CD4-positive, alpha-beta T cell treated with Interleukin-17A for 1 hour (primary cell): ENCODE data around the gene TSSC4.

ENCODE experiments used
- DNase-seq: peaks from one replicate; pipeline ENCODE4 v3.0.0-alpha.2; 2020

The TSSC4 gene

DNA sequence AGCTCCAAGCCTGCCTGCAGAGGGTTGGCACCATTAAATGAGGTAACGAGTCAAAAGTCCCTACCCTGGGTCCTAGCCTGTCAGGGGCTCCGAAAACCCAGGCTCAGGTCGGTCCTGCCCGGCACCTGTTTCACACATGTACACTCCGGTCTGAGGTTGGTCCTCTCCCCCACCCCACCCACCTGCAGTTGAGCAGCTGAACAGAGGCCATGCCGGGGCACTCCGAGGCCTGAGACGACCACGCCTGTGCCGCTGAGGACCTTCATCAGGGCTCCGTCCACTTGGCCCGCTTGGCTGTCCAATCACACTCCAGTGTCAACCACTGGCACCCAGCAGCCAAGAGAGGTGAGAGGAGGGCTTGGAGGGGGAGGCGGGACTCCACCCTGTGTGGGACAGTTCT, 1.6 kb downstream of the TSSC4 start:
- DNase-seq = no peak

DNA sequence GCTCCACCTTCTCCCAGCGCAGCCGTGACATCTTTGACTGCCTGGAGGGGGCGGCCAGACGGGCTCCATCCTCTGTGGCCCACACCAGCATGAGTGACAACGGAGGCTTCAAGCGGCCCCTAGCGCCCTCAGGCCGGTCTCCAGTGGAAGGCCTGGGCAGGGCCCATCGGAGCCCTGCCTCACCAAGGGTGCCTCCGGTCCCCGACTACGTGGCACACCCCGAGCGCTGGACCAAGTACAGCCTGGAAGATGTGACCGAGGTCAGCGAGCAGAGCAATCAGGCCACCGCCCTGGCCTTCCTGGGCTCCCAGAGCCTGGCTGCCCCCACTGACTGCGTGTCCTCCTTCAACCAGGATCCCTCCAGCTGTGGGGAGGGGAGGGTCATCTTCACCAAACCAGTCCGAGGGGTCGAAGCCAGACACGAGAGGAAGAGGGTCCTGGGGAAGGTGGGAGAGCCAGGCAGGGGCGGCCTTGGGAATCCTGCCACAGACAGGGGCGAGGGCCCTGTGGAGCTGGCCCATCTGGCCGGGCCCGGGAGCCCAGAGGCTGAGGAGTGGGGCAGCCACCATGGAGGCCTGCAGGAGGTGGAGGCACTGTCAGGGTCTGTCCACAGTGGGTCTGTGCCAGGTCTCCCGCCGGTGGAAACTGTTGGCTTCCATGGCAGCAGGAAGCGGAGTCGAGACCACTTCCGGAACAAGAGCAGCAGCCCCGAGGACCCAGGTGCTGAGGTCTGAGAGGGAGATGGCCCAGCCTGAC, 2.5 kb downstream of the TSSC4 start:
- DNase-seq = no peak

DNA sequence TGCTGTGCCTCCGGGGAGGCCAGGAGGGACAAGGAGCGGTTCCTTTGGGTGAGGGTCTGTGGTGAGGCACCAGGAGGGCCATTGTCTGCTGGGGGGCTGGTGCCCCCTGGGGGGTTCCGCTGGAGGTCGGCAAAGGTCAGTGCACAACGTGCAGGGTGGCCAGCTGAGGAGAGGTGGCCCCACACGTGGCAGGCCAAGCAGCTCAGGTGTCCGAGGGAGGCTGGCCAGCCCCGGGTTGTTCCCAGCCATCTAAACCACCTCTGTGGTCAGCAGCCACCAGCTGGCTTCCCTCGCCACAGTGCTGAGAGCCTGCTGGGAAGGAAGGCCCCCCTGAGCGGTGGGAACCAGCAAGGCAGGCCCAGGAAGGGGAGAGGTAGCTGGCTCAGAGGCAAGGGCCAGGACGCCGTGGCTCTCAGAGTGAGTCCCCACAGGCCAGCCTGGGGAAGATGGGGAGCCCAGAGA, 4.2 kb downstream of the TSSC4 start:
- DNase-seq = no peak

DNA sequence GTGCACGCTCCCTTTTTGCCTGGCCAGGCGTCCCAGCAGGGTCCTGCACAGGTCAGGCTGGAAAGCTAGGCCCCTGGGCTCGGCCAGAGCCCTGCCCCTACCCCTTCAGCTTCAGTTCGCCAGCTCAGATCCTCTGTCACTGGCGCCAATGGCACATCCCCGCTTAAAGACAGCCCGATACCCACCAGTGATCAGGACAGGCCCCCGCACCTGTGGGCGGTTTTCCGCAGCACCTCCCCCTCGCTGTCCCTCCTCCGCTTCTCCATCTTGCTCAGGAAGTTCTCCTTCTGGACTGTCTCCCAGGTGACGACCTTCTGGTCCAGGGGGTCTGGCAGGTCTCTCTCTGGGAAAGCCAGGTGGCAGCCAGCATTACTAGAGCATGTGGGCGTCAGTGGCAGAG, 5.9 kb downstream of the TSSC4 start:
- DNase-seq = no peak

DNA sequence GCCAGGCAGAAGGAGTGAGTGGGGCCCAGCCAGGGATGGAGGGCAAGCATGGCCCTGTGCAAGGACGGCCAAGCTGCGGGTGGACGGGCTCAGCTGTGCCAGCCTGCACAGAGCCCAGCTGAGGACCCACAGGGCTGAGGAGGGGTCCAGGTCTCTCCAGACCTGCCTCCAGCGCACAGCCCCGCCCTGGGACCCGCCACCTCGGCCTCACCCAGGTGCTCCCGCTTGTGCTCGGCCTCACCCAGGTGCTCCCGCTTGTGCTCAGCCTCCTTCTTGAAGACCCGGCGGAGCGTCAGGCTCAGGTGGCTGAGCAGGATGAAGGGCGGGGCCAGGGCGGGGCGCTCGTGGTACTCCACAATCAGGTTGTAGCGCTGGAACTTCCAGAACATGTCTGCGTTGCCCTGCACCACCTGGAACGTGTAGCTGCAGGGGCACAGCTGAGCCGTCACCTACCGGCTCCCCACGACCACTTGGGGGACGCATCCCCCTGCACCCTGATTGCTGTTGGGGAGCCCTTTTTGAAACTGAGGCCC, 6.4 kb downstream of the TSSC4 start:
- no peak for DNase-seq

DNA sequence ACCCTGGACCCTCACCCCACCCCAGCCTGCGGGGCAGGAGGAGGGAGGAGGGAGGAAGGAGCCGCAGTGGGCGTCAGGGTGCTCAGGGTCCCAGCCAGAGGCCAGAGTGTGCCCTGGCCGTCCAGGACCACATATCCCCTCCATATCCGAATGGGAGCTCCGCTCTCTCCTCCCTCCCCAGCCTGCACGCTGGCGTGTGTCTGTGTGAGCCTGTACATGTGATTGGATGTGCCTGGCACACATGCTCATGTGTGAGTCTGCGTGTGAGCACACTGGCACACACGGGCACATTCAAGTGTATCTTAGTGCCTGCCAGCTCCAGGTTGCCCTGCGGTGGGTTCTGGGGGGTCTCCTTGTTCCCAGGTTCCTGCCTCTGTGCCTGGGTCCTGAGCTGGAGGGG, 8.1 kb downstream of the TSSC4 start:
- no peak for DNase-seq

DNA sequence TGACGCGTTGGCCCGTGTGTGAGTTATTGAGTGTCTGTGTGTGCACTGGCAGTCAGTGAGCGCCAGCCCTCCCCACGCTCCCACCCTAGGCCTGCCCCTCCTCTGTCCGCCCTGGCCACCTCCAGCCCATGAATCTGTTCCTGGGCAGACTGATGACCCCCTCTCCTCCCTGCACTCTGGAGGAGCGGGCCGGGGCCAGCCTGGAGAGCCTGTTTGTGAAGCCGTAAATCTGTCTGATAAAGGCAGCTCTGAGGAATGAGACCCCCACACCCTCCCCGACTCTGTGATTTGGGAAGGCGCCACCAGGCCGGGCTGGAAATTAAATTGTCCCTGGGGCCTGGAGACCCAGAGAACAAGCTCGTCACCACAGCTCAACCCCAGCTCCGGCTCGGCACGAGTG, 8.6 kb downstream of the TSSC4 start:
- DNase-seq = no peak

DNA sequence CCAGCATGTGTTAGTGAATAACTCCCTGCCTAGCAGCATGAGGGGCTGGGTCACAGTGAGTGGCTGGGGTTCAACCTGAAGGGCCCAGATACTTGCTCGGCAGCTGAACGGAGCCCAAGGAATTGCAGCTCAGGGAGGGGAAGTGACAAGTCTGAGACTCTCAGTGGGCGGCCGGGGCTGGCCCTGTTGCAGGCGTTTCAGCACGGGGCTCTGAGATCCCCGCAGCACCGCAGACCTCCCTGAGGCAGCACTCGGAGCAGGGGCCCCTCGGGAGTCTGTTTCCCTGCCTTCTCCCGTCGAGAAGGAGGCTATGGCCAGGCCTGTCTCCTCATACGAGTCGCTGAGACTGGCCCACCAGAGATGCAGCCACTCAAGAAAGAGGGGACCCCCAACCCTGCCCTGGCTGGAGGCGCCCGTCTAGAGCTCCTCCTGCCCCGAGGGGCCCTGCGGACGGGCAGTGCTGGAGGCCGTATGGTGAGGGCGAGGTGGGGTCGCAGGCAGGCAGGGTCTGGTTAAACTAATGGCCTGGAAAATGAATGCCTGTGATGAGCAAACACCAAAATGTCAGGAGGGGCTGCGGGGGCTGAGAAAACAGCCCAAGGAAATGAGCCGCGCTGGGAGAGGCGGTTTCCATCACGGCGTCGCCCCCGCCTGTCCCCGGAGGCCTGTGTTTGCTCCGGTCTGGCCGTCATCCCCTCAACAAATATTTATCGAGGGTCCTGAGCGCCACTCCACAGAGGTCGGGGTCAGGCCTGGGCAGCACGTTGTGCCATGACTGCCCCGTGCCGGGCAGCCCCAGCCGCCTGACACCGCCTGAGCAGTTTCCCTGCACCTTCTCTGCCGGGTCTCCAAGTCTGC, 9.3 kb downstream of the TSSC4 start:
- no peak for DNase-seq

DNA sequence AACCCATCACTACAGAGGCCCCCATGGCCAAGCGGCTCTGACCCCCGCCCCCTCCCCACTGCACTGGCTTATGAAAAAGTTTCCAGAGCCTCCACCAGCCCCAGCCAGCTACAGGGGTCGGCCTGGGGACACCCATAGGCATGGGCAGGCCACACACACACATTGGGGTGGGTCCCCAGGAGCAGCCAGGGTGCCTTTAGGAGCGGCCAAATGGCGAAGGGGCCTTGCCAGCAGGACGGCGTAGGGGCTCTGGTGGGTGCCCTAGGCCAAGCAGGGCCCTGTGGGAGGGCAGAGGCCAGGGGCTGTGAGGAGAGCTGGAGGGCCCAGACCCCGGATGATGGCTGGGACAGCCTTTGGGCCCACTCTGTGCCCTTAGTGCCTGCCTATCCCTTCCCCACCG, 10.1 kb downstream of the TSSC4 start:
- DNase-seq = no peak

DNA sequence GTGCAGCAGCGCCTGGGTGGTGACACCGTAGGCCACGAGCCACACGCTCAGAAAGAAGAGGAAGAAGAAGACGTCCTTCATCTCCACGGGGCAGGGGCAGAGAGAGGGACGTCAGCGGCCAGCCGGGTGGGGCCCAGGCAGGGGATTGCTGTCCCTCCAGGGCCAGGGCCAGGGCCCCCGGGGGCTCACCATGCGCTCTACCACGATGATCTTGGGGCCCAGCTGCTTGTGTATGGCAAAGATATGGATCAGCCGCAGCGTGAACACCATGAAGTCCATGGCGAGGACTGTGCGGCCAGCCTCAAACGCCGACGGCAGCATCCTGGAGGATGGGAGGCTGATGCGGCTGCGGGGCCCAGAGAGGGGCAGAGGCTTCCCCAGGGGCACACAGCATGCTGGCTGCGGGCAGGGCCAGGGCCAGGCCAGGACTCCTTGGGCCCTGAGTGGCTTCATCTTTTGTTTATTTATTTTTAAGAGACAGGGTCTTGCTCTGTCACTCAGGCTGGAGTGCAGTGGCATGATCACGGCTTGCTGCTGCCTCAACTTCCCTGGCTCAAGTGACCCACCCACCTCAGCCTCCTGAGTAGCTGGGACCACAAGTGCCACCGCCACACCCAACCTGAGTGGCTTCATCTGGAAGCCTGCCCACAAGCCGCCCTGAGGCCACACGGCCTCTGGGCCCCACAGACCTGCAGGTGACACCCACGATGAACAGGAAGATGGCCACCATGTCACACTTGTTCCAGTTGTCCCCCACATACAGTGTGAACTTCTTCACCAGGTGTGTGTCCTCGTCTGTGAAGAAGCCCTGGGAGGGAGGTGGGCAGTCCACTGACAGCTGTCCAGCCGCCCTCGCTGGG, 11.1 kb downstream of the TSSC4 start:
- DNase-seq = no peak

DNA sequence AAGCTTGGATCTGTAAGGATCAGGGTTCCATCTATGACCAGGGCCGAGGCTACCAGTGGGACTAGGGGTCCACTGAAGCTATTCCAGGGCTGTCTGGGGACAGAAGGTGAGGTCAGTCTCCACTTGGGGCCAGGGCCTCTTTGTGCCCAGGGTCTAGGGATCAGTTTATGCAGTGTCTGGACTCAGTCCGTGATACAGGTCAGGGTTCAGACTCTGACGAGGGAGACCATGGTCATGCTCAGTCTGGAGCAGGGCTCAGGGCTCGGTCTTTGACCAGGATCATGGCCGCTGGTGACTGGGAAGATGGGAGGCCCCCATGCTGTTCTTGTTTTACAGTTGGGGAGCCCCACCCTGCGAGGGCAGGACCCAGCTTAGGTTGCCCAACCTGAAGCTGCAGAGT, 11.8 kb downstream of the TSSC4 start:
- DNase-seq = no peak

DNA sequence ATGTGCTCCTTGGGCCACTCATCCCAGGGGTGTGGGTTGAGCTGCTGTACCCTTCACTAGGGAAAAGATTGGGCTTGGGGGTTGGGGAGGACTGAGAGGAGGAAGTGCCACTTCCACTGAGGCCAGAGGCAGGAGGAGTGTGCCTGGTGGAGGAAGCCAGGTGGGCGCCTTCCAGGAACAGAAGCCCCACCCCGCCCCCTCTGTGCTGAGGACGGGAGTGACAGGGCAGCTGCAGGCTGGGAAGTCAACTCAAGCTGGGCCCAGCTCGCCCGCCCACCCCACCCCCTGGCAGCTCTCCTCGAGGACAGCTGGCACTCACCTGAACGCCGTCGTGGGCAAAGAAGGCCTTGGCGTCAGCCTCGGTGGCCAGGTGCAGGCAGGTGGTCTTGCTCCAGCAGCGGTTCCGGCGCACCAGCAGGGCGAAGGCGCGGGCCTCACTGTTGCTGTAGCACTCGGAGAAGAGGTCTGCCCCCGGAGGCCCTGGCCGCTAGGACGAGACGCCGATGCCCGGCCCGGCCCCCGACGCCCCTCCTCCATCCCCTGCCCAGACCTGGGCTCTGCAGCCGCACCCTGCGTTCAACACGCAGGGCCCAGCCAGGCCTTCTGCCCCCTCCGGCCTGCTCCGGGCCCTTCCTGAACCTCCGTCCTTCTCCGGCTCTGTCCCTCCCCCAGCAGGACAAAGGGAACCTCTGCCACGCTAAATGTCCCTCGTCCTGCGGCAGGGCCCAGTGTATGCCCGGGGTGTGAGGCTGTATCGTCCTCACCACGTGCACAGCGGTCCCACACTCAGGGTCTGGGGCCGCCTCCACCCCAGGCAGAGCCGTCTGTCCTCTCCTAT, 13.4 kb downstream of the TSSC4 start:
- no peak for DNase-seq

DNA sequence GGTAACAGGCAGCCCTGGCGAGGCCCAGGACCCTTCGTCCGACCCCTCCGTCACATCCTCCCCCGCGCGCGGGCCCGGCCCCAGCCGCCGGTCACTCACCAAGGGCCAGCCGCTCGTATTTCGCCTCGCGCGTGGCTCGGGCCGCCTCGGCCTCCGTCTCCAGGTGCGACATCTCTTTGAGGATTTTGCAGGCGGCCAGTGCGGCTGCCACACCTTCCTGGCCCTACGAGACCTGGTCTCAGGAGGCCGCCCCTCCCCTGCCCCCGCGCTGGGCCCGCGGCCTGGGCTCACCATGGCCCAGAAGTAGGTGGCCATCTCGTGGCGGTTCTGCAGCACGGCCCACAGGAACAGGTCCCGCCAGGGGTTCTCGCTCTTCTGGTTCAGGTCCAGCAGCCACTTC, 14.1 kb downstream of the TSSC4 start:
- no peak for DNase-seq

DNA sequence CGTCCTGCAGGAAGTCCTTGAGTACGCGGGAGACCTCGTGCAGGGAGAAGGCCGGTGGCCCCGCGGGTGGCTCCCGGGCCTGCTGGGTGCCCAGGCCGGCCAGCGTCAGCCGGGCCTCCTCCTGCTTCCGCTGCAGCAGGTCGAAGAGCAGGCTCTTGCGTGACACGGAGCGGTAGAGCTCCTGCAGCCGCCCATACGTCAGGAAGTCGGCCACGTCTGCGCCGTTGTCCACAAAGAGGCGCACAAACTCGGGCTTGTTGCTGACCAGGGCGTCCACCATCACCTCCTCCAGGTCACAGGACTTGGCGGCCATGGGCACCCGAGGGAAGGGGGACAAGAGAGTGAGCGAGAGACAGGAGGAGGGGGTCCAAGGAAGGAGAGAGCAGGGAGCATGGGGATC, 14.6 kb downstream of the TSSC4 start:
- no peak for DNase-seq

DNA sequence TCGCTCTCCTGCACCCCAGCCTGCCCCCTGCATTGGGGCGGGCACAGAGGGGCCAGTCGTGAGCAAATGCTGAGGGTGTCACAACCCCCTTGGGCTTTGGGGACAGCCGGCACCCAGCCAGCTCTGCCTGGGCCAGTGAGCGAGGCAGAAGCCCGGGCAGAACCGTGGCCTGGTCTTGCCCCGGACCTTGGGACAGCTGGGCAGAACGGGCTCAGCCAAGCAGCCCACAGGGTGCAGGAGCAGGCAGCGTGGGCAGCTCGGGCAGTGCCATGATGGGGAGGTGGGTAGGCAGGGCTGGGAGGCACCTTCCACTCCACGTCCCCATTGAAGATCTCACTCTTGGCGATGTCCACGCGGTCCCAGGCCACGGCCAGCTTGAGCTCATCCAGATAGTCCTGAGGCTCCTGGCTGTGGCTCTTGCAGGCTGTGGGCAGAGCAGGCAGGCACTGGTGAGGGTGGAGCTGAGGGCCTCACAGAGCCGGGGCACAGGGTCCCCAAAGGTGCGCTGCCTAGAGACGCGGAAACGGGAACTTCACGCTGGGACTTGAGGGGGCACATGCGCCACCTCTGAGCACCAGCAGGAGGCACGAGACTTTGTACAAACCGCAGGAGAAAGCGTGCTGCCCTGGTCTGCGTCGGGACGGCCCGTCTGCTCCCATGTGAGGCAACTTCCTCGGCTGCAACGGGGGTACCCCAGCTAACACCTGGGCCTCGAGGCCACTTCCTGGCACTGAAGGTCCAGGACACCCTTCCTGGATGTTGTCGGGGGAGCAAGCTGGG, 15.2 kb downstream of the TSSC4 start:
- DNase-seq = no peak

DNA sequence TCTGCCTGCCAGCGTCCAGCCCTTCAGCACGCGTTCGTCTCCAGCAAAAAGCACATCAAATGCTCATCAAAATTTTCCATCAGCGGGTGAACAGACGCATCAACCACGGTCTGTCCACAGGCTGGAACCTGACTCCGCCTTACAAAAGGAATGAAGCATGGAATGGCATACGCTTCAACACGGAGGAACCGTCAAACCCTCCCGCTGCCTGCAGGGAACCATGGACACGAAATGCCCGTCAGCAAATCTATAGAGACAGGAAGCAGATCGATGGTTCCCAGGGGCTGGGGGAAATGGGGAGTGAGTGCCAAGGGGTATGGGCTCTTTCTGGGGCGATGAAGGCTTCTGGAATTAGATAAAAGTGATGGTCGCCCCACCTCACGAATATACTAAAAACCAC, 16.2 kb downstream of the TSSC4 start:
- DNase-seq = no peak

DNA sequence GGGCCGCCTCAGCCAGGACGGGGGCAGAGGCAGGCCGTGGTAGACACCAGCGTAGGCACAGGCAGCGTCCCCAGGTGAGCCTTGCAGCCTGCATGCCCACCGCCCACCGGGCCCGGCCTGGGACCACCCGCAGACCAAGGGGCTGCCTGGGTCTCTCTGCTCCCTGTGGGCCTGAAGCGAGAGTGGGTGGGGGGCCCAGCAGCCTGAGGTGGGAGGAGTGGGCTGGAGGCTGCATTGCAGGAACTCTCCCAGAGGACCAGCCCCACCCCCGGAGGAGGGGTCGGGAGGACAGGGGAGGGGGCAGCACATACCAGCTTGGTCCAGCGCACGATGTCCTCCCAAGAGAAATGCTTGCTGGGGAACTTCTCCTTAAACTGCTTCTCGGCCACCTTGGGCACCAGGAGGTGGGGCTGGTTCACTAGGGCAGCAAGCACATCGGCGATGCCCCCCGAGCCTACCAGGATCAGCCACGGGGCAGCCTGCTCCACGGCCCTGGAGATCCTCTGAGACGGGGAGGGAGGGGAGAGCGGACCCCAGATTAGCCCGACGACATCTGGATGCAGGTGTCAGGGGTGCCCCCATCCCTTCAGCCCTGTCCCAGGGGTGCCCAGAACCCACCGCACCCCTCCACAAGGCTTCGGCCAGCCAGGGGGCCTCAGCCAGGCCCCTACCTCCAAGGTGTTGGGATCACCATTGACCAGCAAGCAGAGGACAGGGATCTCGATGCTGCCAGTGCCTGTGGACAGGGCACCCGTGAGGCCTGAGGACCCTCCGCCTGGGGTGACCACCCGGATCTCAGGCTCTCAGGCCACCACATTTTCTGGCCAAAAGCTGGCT, 17.5 kb downstream of the TSSC4 start:
- no peak for DNase-seq

DNA sequence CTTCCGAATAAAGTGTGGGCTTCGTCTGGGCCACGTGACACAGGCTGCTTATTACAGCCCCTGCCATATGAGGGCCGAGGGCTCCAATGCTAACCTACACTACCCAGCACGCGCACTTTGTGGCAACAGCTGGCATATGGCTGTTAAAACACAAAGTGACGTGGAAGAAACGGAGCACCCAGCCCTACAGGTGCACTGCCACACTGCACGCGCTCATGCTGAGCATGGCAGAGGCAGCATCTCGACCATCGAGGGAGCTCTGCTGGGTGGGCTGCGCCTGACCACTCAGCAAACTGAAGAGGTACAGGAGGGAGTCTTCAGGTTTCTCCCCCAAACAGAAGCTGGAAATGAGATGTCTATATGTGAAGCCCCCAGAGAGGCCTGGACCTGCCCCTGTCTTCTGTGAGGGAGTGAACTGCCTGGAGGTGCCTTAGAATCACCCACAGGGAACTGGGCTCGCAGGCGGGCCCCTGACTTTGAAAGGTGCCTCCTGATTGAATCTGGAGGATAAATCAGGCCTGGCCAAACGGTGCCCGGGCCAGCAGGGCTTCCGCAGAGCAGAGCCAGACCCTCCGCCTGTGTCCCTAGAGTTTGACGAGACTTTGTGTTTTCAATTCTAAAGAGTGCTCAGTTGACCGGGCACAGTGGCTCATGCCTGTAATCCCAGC, 18.3 kb downstream of the TSSC4 start:
- DNase-seq = no peak

DNA sequence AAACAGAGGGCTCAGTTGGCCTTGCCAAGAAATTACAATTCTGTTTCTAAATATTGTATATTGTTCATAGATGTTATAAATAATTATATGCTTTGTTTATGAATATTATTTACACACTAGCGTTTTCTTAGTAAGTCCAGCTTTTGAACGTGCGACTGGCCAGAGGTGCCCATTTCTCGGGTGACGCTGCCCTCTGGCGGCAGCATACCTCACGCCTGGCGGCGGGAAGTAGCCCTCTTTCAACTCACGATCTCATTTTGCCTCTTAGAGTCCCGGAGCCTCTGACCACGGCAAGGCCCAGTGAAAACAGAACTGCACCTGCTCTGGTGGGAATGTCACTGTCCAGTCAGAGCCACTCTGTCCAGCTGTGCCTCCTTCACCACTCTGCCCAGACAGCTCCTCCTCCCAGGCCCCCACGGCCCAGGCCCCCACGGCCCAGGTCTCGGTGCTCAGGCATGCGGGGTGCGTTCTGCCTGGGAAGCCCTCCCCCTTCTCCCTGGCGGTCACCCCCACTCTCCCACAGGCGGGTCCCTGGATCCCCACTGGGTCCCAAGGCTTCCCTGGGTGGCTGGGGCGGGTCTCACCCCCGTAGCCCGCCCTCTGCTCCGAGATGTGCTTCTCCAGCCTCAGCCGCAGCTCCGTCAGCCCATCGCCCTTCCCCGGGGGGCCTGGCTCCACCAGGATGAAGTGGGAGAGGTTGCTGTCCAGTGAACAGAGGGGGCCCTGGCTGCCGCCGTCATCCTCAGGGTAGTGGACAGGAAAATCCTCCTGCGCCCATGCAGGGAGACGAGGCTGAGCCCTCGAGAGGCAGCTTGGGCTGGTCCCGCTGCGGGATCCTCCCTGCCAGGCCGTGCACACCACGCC, 19.3 kb downstream of the TSSC4 start:
- peak; percentile 71 for DNase-seq
